ENCODE data around the gene PCDH17.

PCDH17 gene

DNA sequence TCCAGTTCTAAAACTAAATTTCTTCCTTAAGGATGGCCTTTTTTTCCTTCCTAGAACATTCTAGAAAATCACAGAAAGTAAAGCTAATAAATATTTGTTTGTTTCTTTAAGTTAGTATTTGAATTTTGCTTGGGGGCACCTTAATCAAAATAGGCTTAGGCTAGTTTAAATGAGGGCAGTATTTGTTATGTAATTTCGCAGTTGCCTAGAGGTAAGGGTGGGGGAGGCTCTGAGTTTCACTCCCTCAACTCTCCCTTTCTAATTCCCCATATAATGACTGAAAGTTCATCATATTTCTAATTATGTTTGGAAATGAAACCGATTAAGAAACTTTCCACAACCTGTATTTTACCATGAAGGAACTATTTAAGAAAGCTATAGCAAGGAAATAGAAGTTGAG is 40.6 kb downstream of the PCDH17 start:
- CTCF ChIA-PET = no interaction called here

DNA sequence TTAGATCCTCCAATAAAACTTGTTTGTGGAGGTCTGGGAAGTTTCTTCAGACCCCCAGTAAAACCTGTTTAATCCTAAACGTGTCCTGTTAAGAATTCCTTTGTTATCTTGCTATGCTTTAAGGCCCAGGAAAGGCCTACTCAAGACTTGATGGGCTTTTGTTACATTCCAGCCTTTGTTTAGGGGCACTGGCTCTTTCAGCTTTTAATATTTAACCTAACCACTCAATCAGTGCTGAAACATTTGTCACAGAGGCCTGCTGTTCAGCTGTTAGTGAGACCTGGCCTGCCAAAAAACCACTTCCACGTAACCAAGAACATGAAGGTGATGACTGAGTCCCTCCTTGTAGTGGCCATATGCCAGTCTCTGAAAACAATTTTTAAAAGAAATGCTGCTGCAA is 41.7 kb downstream of the PCDH17 start:
- H3K4me3 ChIP-seq (ENCODE audit: low read depth, low read length) = no peak overlapping the region
- POLR2A ChIA-PET = no interaction called here
- no peaks in the 10 kb centered on the region for H3K9me3 ChIP-seq (ENCODE audit: control insufficient read depth, insufficient read depth, low read depth, low read length)
- H3K4me1 ChIP-seq (ENCODE audit: control insufficient read depth, insufficient read depth, low read length) = no peaks in the 10 kb centered on the region
- H3K27ac ChIP-seq (ENCODE audit: extremely low read depth, low read depth, low read length) = no peak overlapping the region
- CTCF ChIA-PET = no interaction called here
- no peaks in the 10 kb centered on the region for H3K36me3 ChIP-seq (ENCODE audit: control insufficient read depth in 2 of 2, insufficient read depth in 1 of 2, low read length in 2 of 2)
- TF ChIP-seq, protein P1, sequence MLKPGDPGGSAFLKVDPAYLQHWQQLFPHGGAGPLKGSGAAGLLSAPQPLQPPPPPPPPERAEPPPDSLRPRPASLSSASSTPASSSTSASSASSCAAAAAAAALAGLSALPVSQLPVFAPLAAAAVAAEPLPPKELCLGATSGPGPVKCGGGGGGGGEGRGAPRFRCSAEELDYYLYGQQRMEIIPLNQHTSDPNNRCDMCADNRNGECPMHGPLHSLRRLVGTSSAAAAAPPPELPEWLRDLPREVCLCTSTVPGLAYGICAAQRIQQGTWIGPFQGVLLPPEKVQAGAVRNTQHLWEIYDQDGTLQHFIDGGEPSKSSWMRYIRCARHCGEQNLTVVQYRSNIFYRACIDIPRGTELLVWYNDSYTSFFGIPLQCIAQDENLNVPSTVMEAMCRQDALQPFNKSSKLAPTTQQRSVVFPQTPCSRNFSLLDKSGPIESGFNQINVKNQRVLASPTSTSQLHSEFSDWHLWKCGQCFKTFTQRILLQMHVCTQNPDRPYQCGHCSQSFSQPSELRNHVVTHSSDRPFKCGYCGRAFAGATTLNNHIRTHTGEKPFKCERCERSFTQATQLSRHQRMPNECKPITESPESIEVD (tag by site-specific recombination; IDR thresholded peaks at IDR 0.05) = no peak
- TF ChIP-seq ZNF214 (tag by site-specific recombination; IDR thresholded peaks at IDR 0.05; ENCODE audit: borderline replicate concordance) = no peak
- no peak for TF ChIP-seq ZNF2 (tag by site-specific recombination; IDR thresholded peaks at IDR 0.05)
- TF ChIP-seq ZNF239 (tag by site-specific recombination; IDR thresholded peaks at IDR 0.05) = no peak
- TF ChIP-seq ZNF561 (tag by site-specific recombination; IDR thresholded peaks at IDR 0.05; ENCODE audit: borderline replicate concordance) = no peak
- TF ChIP-seq TRIM28 (IDR thresholded peaks at IDR 0.05; ENCODE audit: borderline replicate concordance, low read length) = no peak
- TF ChIP-seq, protein P2, sequence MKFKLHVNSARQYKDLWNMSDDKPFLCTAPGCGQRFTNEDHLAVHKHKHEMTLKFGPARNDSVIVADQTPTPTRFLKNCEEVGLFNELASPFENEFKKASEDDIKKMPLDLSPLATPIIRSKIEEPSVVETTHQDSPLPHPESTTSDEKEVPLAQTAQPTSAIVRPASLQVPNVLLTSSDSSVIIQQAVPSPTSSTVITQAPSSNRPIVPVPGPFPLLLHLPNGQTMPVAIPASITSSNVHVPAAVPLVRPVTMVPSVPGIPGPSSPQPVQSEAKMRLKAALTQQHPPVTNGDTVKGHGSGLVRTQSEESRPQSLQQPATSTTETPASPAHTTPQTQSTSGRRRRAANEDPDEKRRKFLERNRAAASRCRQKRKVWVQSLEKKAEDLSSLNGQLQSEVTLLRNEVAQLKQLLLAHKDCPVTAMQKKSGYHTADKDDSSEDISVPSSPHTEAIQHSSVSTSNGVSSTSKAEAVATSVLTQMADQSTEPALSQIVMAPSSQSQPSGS (tag by site-specific recombination; IDR thresholded peaks at IDR 0.05; ENCODE audit: low read depth) = no peak
- TF ChIP-seq SCRT2 (tag by site-specific recombination; IDR thresholded peaks at IDR 0.05) = no peak
- TF ChIP-seq, protein P3, sequence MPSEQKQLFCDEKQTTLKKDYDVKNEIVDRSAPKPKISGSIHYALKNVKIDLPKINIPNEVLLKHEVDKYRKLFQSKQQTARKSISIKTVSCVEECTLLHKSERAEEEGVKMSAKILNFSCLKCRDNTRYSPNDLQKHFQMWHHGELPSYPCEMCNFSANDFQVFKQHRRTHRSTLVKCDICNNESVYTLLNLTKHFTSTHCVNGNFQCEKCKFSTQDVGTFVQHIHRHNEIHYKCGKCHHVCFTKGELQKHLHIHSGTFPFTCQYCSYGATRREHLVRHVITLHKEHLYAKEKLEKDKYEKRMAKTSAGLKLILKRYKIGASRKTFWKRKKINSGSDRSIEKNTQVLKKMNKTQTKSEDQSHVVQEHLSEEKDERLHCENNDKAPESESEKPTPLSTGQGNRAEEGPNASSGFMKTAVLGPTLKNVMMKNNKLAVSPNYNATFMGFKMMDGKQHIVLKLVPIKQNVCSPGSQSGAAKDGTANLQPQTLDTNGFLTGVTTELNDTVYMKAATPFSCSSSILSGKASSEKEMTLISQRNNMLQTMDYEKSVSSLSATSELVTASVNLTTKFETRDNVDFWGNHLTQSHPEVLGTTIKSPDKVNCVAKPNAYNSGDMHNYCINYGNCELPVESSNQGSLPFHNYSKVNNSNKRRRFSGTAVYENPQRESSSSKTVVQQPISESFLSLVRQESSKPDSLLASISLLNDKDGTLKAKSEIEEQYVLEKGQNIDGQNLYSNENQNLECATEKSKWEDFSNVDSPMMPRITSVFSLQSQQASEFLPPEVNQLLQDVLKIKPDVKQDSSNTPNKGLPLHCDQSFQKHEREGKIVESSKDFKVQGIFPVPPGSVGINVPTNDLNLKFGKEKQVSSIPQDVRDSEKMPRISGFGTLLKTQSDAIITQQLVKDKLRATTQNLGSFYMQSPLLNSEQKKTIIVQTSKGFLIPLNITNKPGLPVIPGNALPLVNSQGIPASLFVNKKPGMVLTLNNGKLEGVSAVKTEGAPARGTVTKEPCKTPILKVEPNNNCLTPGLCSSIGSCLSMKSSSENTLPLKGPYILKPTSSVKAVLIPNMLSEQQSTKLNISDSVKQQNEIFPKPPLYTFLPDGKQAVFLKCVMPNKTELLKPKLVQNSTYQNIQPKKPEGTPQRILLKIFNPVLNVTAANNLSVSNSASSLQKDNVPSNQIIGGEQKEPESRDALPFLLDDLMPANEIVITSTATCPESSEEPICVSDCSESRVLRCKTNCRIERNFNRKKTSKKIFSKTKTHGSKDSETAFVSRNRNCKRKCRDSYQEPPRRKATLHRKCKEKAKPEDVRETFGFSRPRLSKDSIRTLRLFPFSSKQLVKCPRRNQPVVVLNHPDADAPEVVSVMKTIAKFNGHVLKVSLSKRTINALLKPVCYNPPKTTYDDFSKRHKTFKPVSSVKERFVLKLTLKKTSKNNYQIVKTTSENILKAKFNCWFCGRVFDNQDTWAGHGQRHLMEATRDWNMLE (tag by site-specific recombination; conservative IDR thresholded peaks at IDR 0.05; ENCODE audit: low read depth) = no peak
- no peak for TF ChIP-seq ZNF76 (tag by site-specific recombination; IDR thresholded peaks at IDR 0.05; ENCODE audit: borderline replicate concordance, low read depth)

More for the DNA sequence above, 40.6 kb downstream of the PCDH17 start:
- Histone ChIP-seq H3K27ac (ENCODE audit: extremely low read depth, low read depth, low read length) (no peak overlapping the region), H3K36me3 (ENCODE audit: control insufficient read depth in 2 of 2, insufficient read depth in 1 of 2, low read length in 2 of 2) (no peaks in the 10 kb centered on the region), H3K4me3 (ENCODE audit: low read depth, low read length) (no peak overlapping the region), H3K9me3 (ENCODE audit: control insufficient read depth, insufficient read depth, low read depth, low read length) (no peaks in the 10 kb centered on the region), H3K4me1 (ENCODE audit: control insufficient read depth, insufficient read depth, low read length) (no peaks in the 10 kb centered on the region)
- TF ChIP-seq, protein P4, sequence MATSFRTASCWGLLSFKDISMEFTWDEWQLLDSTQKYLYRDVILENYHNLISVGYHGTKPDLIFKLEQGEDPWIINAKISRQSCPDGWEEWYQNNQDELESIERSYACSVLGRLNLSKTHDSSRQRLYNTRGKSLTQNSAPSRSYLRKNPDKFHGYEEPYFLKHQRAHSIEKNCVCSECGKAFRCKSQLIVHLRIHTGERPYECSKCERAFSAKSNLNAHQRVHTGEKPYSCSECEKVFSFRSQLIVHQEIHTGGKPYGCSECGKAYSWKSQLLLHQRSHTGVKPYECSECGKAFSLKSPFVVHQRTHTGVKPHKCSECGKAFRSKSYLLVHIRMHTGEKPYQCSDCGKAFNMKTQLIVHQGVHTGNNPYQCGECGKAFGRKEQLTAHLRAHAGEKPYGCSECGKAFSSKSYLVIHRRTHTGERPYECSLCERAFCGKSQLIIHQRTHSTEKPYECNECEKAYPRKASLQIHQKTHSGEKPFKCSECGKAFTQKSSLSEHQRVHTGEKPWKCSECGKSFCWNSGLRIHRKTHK (tag by site-specific recombination; IDR thresholded peaks at IDR 0.05) = no peak
- TF ChIP-seq ZNF596 (tag by site-specific recombination; IDR thresholded peaks at IDR 0.05) = no peak
- TF ChIP-seq SP7 (tag by site-specific recombination; IDR thresholded peaks at IDR 0.05) = no peak
- TF ChIP-seq TCF7L2 (IDR thresholded peaks at IDR 0.05; ENCODE audit: borderline replicate concordance, low read depth, low read length) = no peak
- TF ChIP-seq EGR2 (tag by site-specific recombination; IDR thresholded peaks at IDR 0.05; ENCODE audit: low read depth) = no peak
- no peak for TF ChIP-seq REPIN1 (tag by site-specific recombination; IDR thresholded peaks at IDR 0.05; ENCODE audit: low read depth)
- TF ChIP-seq HOXC10 (CRISPR knock-in tag; IDR thresholded peaks at IDR 0.05) = no peak
- TF ChIP-seq ZNF549 (tag by site-specific recombination; IDR thresholded peaks at IDR 0.05) = no peak
- TF ChIP-seq ZNF837 (tag by site-specific recombination; IDR thresholded peaks at IDR 0.05) = no peak
- POLR2A ChIA-PET = no interaction called here

Data from HEK293 (cell line).